HAP-1 (cell line): Measurements from ENCODE around the gene MYO15B.

Source experiments
- DNase-seq, 2 experiments: peaks; one replicate each; pipeline ENCODE4 v3.0.0-alpha.2; 2016 to 2020; ENCODE audit warnings: low spot score in 2 of 2
- H3K27me3 ChIP-seq: fragments of 250-450 bp; sonication (Bioruptor Pico); 2 replicates; pipeline ENCODE4 v1.5.1; 2020; ENCODE audit warnings: low read depth, mild to moderate bottlenecking, moderate library complexity
- H3K36me3 ChIP-seq: fragments of 250-450 bp; sonication (Bioruptor Pico); replicated peaks from 2 replicates; pipeline ENCODE4 v1.5.1; 2020; ENCODE audit warnings: mild to moderate bottlenecking
- H3K4me1 ChIP-seq: fragments of 250-450 bp; sonication (Bioruptor Pico); 2 replicates; pipeline ENCODE4 v1.5.1; 2020; ENCODE audit warnings: mild to moderate bottlenecking
- H3K4me3 ChIP-seq: fragments of 250-450 bp; sonication (Bioruptor Pico); 2 replicates; pipeline ENCODE4 v1.5.1; 2020; ENCODE audit warnings: mild to moderate bottlenecking, moderate library complexity
- H3K9me3 ChIP-seq: fragments of 250-450 bp; sonication (Bioruptor Pico); 2 replicates; pipeline ENCODE4 v1.5.1; 2020; ENCODE audit warnings: mild to moderate bottlenecking, moderate library complexity
- in situ Hi-C: fragments of 300-500 bp; cut with MboI; formaldehyde crosslinking; loops from 3 replicates; pipeline ENCODE4 v1.14.3; 2020; ENCODE audit warnings: low sequenced_read_pairs, inconsistent platforms, mixed read lengths

Gene MYO15B

GRCh38 chr17:75565618-75566017 lies 22.0 kb upstream of the MYO15B start:
- 0 out of 2 replicates have a peak, but pooled peaks cover 3% of the 10 kb centered on the region for H3K36me3 ChIP-seq
- in situ Hi-C loops: no loop called here
- DNase-seq: no peak

GRCh38 chr17:75566416-75566815 lies 21.2 kb upstream of the MYO15B start:
- in situ Hi-C loops: no loop called here
- Histone ChIP-seq H3K9me3 (no peaks in the 10 kb centered on the region), H3K27me3 (no peaks in the 10 kb centered on the region), H3K4me1 (no peaks in the 10 kb centered on the region), H3K4me3 (no peak overlapping the region), H3K36me3 (0 out of 2 replicates have a peak, but pooled peaks cover 3% of the 10 kb centered on the region)
- no peak for DNase-seq

More at GRCh38 chr17:75565618-75566017, 22.0 kb upstream of the MYO15B start:
- Histone ChIP-seq H3K4me3 (no peak overlapping the region), H3K9me3 (no peaks in the 10 kb centered on the region), H3K4me1 (no peaks in the 10 kb centered on the region), H3K27me3 (no peaks in the 10 kb centered on the region)

GRCh38 chr17:75566834-75567233 lies 20.8 kb upstream of the MYO15B start:
- Histone ChIP-seq H3K4me1 (no peaks in the 10 kb centered on the region), H3K9me3 (no peaks in the 10 kb centered on the region), H3K36me3 (0 out of 2 replicates have a peak, but pooled peaks cover 3% of the 10 kb centered on the region), H3K27me3 (no peaks in the 10 kb centered on the region), H3K4me3 (no peak overlapping the region)
- no peak for DNase-seq
- in situ Hi-C loops: no loop called here

GRCh38 chr17:75568412-75569255 lies 19.0 kb upstream of the MYO15B start:
- H3K9me3 ChIP-seq: no peaks in the 10 kb centered on the region
- no peaks in the 10 kb centered on the region for H3K4me1 ChIP-seq

GRCh38 chr17:75570034-75570676 lies 17.4 kb upstream of the MYO15B start:
- in situ Hi-C loops: no loop called here
- Histone ChIP-seq H3K4me3 (no peak overlapping the region), H3K36me3 (no peaks in the 10 kb centered on the region), H3K9me3 (no peaks in the 10 kb centered on the region), H3K4me1 (no peaks in the 10 kb centered on the region), H3K27me3 (no peaks in the 10 kb centered on the region)
- no peak for DNase-seq

More at GRCh38 chr17:75568412-75569255, 19.0 kb upstream of the MYO15B start:
- in situ Hi-C loops: no loop called here
- 0 out of 2 replicates have a peak, but pooled peaks cover 3% of the 10 kb centered on the region for H3K36me3 ChIP-seq
- no peak overlapping the region for H3K4me3 ChIP-seq
- no peaks in the 10 kb centered on the region for H3K27me3 ChIP-seq
- DNase-seq: no peak

- Histone ChIP-seq H3K36me3 (no peaks in the 10 kb centered on the region), H3K4me3 (no peak overlapping the region), H3K9me3 (no peaks in the 10 kb centered on the region), H3K27me3 (no peaks in the 10 kb centered on the region), H3K4me1 (no peaks in the 10 kb centered on the region)
- in situ Hi-C loops: no loop called here
- no peak for DNase-seq
These were observed 16.8 kb upstream of the MYO15B start for GRCh38 chr17:75570772-75571171.

GRCh38 chr17:75571197-75571884 lies 16.3 kb upstream of the MYO15B start:
- H3K36me3 ChIP-seq: no peaks in the 10 kb centered on the region
- H3K4me1 ChIP-seq: no peaks in the 10 kb centered on the region
- in situ Hi-C loops: no loop called here
- DNase-seq: no peak
- H3K9me3 ChIP-seq: no peaks in the 10 kb centered on the region
- H3K27me3 ChIP-seq: no peaks in the 10 kb centered on the region
- no peak overlapping the region for H3K4me3 ChIP-seq

- Histone ChIP-seq H3K4me3 (no peak overlapping the region), H3K9me3 (no peaks in the 10 kb centered on the region), H3K36me3 (no peaks in the 10 kb centered on the region), H3K27me3 (no peaks in the 10 kb centered on the region), H3K4me1 (no peaks in the 10 kb centered on the region)
- no peak for DNase-seq
- in situ Hi-C loops: no loop called here
These were observed 15.8 kb upstream of the MYO15B start for GRCh38 chr17:75571885-75572215.

- no peak for DNase-seq
- in situ Hi-C loops: no loop called here
- Histone ChIP-seq H3K27me3 (no peaks in the 10 kb centered on the region), H3K4me1 (no peaks in the 10 kb centered on the region), H3K36me3 (no peaks in the 10 kb centered on the region), H3K9me3 (no peaks in the 10 kb centered on the region), H3K4me3 (no peak overlapping the region)
These were observed 14.7 kb upstream of the MYO15B start for GRCh38 chr17:75572713-75573539.

- DNase-seq: no peak
- Histone ChIP-seq H3K36me3 (no peaks in the 10 kb centered on the region), H3K9me3 (no peaks in the 10 kb centered on the region), H3K27me3 (no peaks in the 10 kb centered on the region), H3K4me1 (peaks cover under 1% of the 10 kb centered on the region; the same call in 1 of the 2 replicates), H3K4me3 (no peak overlapping the region)
- in situ Hi-C loops: no loop called here
These were observed 14.1 kb upstream of the MYO15B start for GRCh38 chr17:75573540-75573957.

GRCh38 chr17:75573994-75574393 lies 13.6 kb upstream of the MYO15B start:
- no peaks in the 10 kb centered on the region for H3K9me3 ChIP-seq
- H3K36me3 ChIP-seq: no peaks in the 10 kb centered on the region
- in situ Hi-C loops: no loop called here
- no peak for DNase-seq
- H3K4me1 ChIP-seq: peaks cover 5% of the 10 kb centered on the region
- H3K4me3 ChIP-seq: no peak overlapping the region
- H3K27me3 ChIP-seq: no peaks in the 10 kb centered on the region

- peaks cover 5% of the 10 kb centered on the region for H3K4me1 ChIP-seq
- H3K36me3 ChIP-seq: no peaks in the 10 kb centered on the region
- no peaks in the 10 kb centered on the region for H3K9me3 ChIP-seq
- no peaks in the 10 kb centered on the region for H3K27me3 ChIP-seq
- no peak overlapping the region for H3K4me3 ChIP-seq
- DNase-seq: no peak
- in situ Hi-C loops: no loop called here
These were observed 13.1 kb upstream of the MYO15B start for GRCh38 chr17:75574404-75575036.

- in situ Hi-C loops: no loop called here
- no peak for DNase-seq
These were observed 12.4 kb upstream of the MYO15B start for GRCh38 chr17:75575197-75575596.

More at GRCh38 chr17:75575197-75575596, 12.4 kb upstream of the MYO15B start:
- Histone ChIP-seq H3K4me3 (no peak overlapping the region), H3K36me3 (no peaks in the 10 kb centered on the region), H3K4me1 (peaks cover 5% of the 10 kb centered on the region), H3K27me3 (no peaks in the 10 kb centered on the region), H3K9me3 (no peaks in the 10 kb centered on the region)
